ENCODE measurements around the gene APLNR. TPM values are rescaled to one million over a fixed set of nuclear protein-coding genes. Genes with fewer than 3 reads are reported as not detected.

APLNR gene
- total RNA-seq, 1 experiment from 2014 or later, result 0.39 TPM

DNA sequence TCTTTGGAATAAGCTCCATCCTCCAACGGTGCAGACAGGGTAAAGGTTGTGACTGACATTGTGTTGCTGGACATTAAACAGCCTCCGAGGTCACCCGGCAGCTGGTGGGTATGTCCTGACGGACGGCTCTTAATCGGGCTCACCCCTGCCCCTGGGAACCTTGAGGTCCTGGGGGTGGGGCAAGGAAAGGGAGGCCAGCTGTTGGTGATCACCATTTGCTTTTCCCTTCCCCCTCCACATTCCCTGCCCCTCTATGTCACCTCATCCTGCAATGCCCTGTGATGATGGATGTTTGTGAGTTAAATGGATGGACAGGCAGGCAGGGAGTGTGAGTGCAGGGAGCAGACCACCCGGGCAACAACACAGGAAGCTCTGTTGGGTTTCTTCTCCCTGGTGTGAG, 26.3 kb downstream of the APLNR start:
- no peaks in the 10 kb centered on the region; a peak in 1 of 5 replicates for H3K9me3 Mint-ChIP-seq
- no peak overlapping the region for H3T11ph ChIP-seq (ENCODE audit: low read length)
- no peak overlapping the region for H3K18ac ChIP-seq (ENCODE audit: insufficient read length, low read depth, low read length)
- no peaks in the 10 kb centered on the region for H3K27me3 ChIP-seq (ENCODE audit: insufficient read depth, low read length)
- no peak overlapping the region for H3K4ac ChIP-seq (ENCODE audit: low read depth, low read length)
- H4K91ac ChIP-seq (ENCODE audit: insufficient read length, low read depth, low read length), result no peak overlapping the region
- H3K23ac ChIP-seq (ENCODE audit: insufficient read length, low read depth, low read length), result no peak overlapping the region
- no peaks in the 10 kb centered on the region for H3K9me3 ChIP-seq (ENCODE audit: control insufficient read depth, low read depth, low read length)
- no peaks in the 10 kb centered on the region for H4K20me1 ChIP-seq (ENCODE audit: control insufficient read depth, insufficient read depth, insufficient read length)
- H3K36me3 Mint-ChIP-seq (ENCODE audit: insufficient read depth in 1 of 3, low read depth in 3 of 3), result no peaks in the 10 kb centered on the region; a peak in 1 of 7 replicates
- H3K4me3 Mint-ChIP-seq, result no peak overlapping the region
- no peak overlapping the region for H2BK12ac ChIP-seq (ENCODE audit: insufficient read length, low read depth, low read length)
- H3K9ac ChIP-seq (ENCODE audit: extremely low read depth, insufficient read length, low read length), result no peak overlapping the region
- no peak overlapping the region for H3K27ac ChIP-seq (ENCODE audit: insufficient read length, low read depth, low read length)
- WGBS (ENCODE audit: extremely low coverage, insufficient read length, low lambda C conversion rate), result no CpG with 5 or more reads among the region's 7 CpGs
- H3K79me2 ChIP-seq (ENCODE audit: insufficient read depth, low read length), result no peaks in the 10 kb centered on the region
- H2BK5ac ChIP-seq (ENCODE audit: insufficient read length, low read length), result no peak overlapping the region
- no peaks in the 10 kb centered on the region for H3K27me3 Mint-ChIP-seq (ENCODE audit: low read depth)
- H3K27ac Mint-ChIP-seq, result peak overlapping the region in 1 of 3 experiments; percentile 64; a peak in 1 of 7 replicates
- H2BK15ac ChIP-seq (ENCODE audit: low read depth, low read length), result no peak overlapping the region
- no peak overlapping the region for H2BK120ac ChIP-seq (ENCODE audit: low read depth, low read length, poor library complexity, severe bottlenecking)
- no peak overlapping the region for H2AK5ac ChIP-seq (ENCODE audit: insufficient read length, low read length)
- no peaks in the 10 kb centered on the region for H3K79me1 ChIP-seq (ENCODE audit: insufficient read depth, low read depth, low read length, poor library complexity, severe bottlenecking)
- no peak overlapping the region for H2AFZ ChIP-seq (ENCODE audit: low read length)
- TF ChIP-seq, protein P1, sequence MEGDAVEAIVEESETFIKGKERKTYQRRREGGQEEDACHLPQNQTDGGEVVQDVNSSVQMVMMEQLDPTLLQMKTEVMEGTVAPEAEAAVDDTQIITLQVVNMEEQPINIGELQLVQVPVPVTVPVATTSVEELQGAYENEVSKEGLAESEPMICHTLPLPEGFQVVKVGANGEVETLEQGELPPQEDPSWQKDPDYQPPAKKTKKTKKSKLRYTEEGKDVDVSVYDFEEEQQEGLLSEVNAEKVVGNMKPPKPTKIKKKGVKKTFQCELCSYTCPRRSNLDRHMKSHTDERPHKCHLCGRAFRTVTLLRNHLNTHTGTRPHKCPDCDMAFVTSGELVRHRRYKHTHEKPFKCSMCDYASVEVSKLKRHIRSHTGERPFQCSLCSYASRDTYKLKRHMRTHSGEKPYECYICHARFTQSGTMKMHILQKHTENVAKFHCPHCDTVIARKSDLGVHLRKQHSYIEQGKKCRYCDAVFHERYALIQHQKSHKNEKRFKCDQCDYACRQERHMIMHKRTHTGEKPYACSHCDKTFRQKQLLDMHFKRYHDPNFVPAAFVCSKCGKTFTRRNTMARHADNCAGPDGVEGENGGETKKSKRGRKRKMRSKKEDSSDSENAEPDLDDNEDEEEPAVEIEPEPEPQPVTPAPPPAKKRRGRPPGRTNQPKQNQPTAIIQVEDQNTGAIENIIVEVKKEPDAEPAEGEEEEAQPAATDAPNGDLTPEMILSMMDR (conservative IDR thresholded peaks at IDR 0.05), result no peak
- peaks cover 15% of the 10 kb centered on the region; the same call in 1 of the 2 replicates for H3K4me1 ChIP-seq (ENCODE audit: insufficient read depth, low read length)
- no peak overlapping the region for H4K8ac ChIP-seq (replicated peaks; ENCODE audit: insufficient read length, low read depth, low read length)
- no peak overlapping the region for H4K5ac ChIP-seq (ENCODE audit: insufficient read length, low read depth, low read length)
- peaks cover 27 to 29% of the 10 kb centered on the region in 2 experiments for H3K4me1 Mint-ChIP-seq
- H2BK20ac ChIP-seq (ENCODE audit: low read depth, low read length, poor library complexity, severe bottlenecking), result no peak overlapping the region
- H3K56ac ChIP-seq (ENCODE audit: insufficient read length, low read depth, low read length), result no peak overlapping the region
- H3K14ac ChIP-seq (ENCODE audit: insufficient read depth, low read length), result no peak overlapping the region
- DNase-seq, result no peak
- peaks cover 2% of the 10 kb centered on the region for H3K23me2 ChIP-seq (ENCODE audit: insufficient read length, low read depth, low read length, poor library complexity, severe bottlenecking)
- no peak overlapping the region for H3K4me2 ChIP-seq (ENCODE audit: insufficient read depth, insufficient read length, low read length)
